H1 (cell line): ENCODE measurements around the gene WWC2. TPM values are rescaled to one million over a fixed set of nuclear protein-coding genes. Genes with fewer than 3 reads are reported as not detected.

Experiments used
- CTCF ChIA-PET: fragments of 300-600 bp; sonication (Branson Sonifier 250); formaldehyde crosslinking; loops from one replicate; lab custom pipeline; 2021; ENCODE audit not compliant: partially characterized antibody; lab: Charles Lee
- POLR2A ChIA-PET: fragments of 300-600 bp; sonication (Branson Sonifier 250); formaldehyde crosslinking; loops from one replicate; lab custom pipeline; 2021; ENCODE audit warnings: inconsistent platforms; ENCODE audit not compliant: partially characterized antibody; lab: Charles Lee
- DNase-seq, 2 experiments: peaks; one replicate each; pipeline versions ENCODE4 v3.0.0 to v3.0.0-alpha.2; 2010 to 2022; ENCODE audit warnings: low spot score in 2 of 2, low read depth in 1 of 2, mixed read lengths in 1 of 2
- FAIRE-seq: peaks from 2 replicates; lab custom pipeline; 2011; peaks lifted over from hg19 to GRCh38; lab: Jason Lieb, UNC
- H2AFZ ChIP-seq: 2 replicates; pipeline ENCODE4 v1.8.1; 2012; ENCODE audit warnings: low read length, inconsistent platforms
- H2AK5ac ChIP-seq: 2 replicates; pipeline ENCODE4 v1.6.1; 2013; ENCODE audit warnings: low read depth, low read length
- H2BK120ac ChIP-seq: replicated peaks from 2 replicates; pipeline ENCODE3; 2013; ENCODE audit warnings: low read depth, low read length, inconsistent platforms
- H2BK12ac ChIP-seq: 2 replicates; pipeline ENCODE4 v1.6.1; 2013; ENCODE audit warnings: low read depth, low read length
- H2BK15ac ChIP-seq: 2 replicates; pipeline ENCODE4 v1.6.1; 2013; ENCODE audit warnings: low read length
- H2BK20ac ChIP-seq: 2 replicates; pipeline ENCODE4 v1.6.1; 2013; ENCODE audit warnings: low read length
- H2BK5ac ChIP-seq: 2 replicates; pipeline ENCODE4 v1.6.1; 2013; ENCODE audit warnings: low read depth, low read length
- H3K14ac ChIP-seq: 2 replicates; pipeline ENCODE4 v1.6.1; 2013; ENCODE audit warnings: inconsistent platforms; ENCODE audit not compliant: insufficient read length
- H3K18ac ChIP-seq: 2 replicates; pipeline ENCODE4 v1.6.1; 2013; ENCODE audit warnings: low read length; ENCODE audit errors: extremely low read depth
- H3K23ac ChIP-seq: 2 replicates; pipeline ENCODE4 v1.6.1; 2013; ENCODE audit warnings: inconsistent platforms; ENCODE audit not compliant: insufficient read length
- H3K23me2 ChIP-seq: 2 replicates; pipeline ENCODE4 v1.6.1; 2013; ENCODE audit warnings: low read depth, low read length
- H3K27ac ChIP-seq: 2 replicates; pipeline ENCODE4 v1.6.1; 2011; ENCODE audit warnings: low read depth, low read length, inconsistent platforms
- H3K27me3 ChIP-seq, 4 experiments: replicated peaks in 1 of 4; 1 replicate in 1 of 4; 2 replicates in 3 of 4; pipeline versions ENCODE4 v1.6.1 to v1.8.1; 2011 to 2013; ENCODE audit warnings: low read length in 3 of 4, mild to moderate bottlenecking in 3 of 4, inconsistent platforms in 2 of 4, mixed read lengths in 2 of 4, moderate library complexity in 1 of 4; ENCODE audit not compliant: control insufficient read depth in 3 of 4, insufficient read depth in 3 of 4; ENCODE audit errors: extremely low read depth in 1 of 4
- H3K36me3 ChIP-seq, 4 experiments: 2 replicates each; pipeline versions ENCODE4 v1.6.1 to v1.8.1; 2011 to 2013; ENCODE audit warnings: mild to moderate bottlenecking in 4 of 4, low read length in 3 of 4, moderate library complexity in 2 of 4, control low read depth in 1 of 4, inconsistent platforms in 1 of 4; ENCODE audit not compliant: insufficient read depth in 4 of 4, control insufficient read depth in 2 of 4
- H3K4ac ChIP-seq: replicated peaks from 2 replicates; pipeline ENCODE3; 2013; ENCODE audit warnings: low read length, low read depth, mixed read lengths, inconsistent platforms; ENCODE audit not compliant: insufficient read length
- H3K4me1 ChIP-seq, 4 experiments: replicated peaks in 1 of 4; 1 replicate in 1 of 4; 2 replicates in 3 of 4; pipeline versions ENCODE4 v1.6.1 to v1.8.1; 2011 to 2013; ENCODE audit warnings: low read length in 3 of 4, inconsistent platforms in 2 of 4, mixed read lengths in 1 of 4; ENCODE audit not compliant: insufficient read depth in 4 of 4, control insufficient read depth in 3 of 4
- H3K4me2 ChIP-seq, 2 experiments: 2 replicates each; pipeline versions ENCODE4 v1.6.1 to v1.8.1; 2011 to 2013; ENCODE audit warnings: low read depth in 2 of 2, low read length in 2 of 2, control low read depth in 1 of 2, inconsistent platforms in 1 of 2, mild to moderate bottlenecking in 1 of 2; ENCODE audit not compliant: insufficient read depth in 1 of 2
- H3K4me3 ChIP-seq, 4 experiments: fragments of 200-600, 300-600 bp in 1 of 4; sonication (generic), shearing (Covaris generic), sonication (Bioruptor Twin) in 1 of 4; 2 replicates each; pipeline versions ENCODE4 v1.5.1 to v1.8.1; 2011 to 2016; ENCODE audit warnings: low read length in 4 of 4, low read depth in 3 of 4, control low read depth in 2 of 4, inconsistent platforms in 2 of 4, mild to moderate bottlenecking in 2 of 4, mixed read lengths in 1 of 4, moderate library complexity in 1 of 4; ENCODE audit not compliant: insufficient read depth in 2 of 4; ENCODE audit errors: extremely low read depth in 1 of 4
- H3K56ac ChIP-seq: replicated peaks from 2 replicates; pipeline ENCODE3; 2013; ENCODE audit warnings: low read depth, mild to moderate bottlenecking, mixed read lengths, low read length, inconsistent platforms; ENCODE audit not compliant: insufficient read length
- H3K79me1 ChIP-seq: 2 replicates; pipeline ENCODE4 v1.6.1; 2013; ENCODE audit warnings: low read depth, low read length, control low read depth
- H3K79me2 ChIP-seq, 2 experiments: 2 replicates each; pipeline versions ENCODE4 v1.6.1 to v1.8.1; 2012 to 2013; ENCODE audit warnings: low read length in 2 of 2, mild to moderate bottlenecking in 2 of 2, inconsistent platforms in 1 of 2; ENCODE audit not compliant: insufficient read depth in 2 of 2, control insufficient read depth in 1 of 2
- H3K9ac ChIP-seq, 4 experiments: replicated peaks in 1 of 4; 1 replicate in 1 of 4; 2 replicates in 3 of 4; pipeline versions ENCODE4 v1.6.1 to v1.8.1; 2011 to 2013; ENCODE audit warnings: low read depth in 3 of 4, low read length in 3 of 4, control low read depth in 2 of 4, mild to moderate bottlenecking in 2 of 4, moderate library complexity in 2 of 4, inconsistent platforms in 1 of 4; ENCODE audit errors: extremely low read depth in 1 of 4
- H3K9me3 ChIP-seq, 2 experiments: 2 replicates each; pipeline versions ENCODE4 v1.6.1 to v1.8.1; 2012 to 2013; ENCODE audit warnings: mild to moderate bottlenecking in 2 of 2, moderate library complexity in 2 of 2, control low read depth in 1 of 2, inconsistent platforms in 1 of 2, low read depth in 1 of 2, low read length in 1 of 2, mixed read lengths in 1 of 2; ENCODE audit not compliant: insufficient read depth in 2 of 2
- H4K20me1 ChIP-seq, 2 experiments: replicated peaks in 1 of 2; 2 replicates each; pipeline versions ENCODE3 to v1.8.1; 2011 to 2013; ENCODE audit warnings: inconsistent platforms in 2 of 2, low read length in 2 of 2, mild to moderate bottlenecking in 1 of 2; ENCODE audit not compliant: insufficient read depth in 2 of 2, control insufficient read depth in 1 of 2
- H4K5ac ChIP-seq: 2 replicates; pipeline ENCODE4 v1.6.1; 2013; ENCODE audit warnings: low read length, low read depth, mixed read lengths, inconsistent platforms; ENCODE audit not compliant: insufficient read length
- H4K8ac ChIP-seq: 2 replicates; pipeline ENCODE4 v1.8.0; 2013; ENCODE audit warnings: mild to moderate bottlenecking, moderate library complexity, low read length, inconsistent platforms; ENCODE audit not compliant: insufficient read depth; ENCODE audit errors: extremely low read depth
- H4K91ac ChIP-seq: replicated peaks from 2 replicates; pipeline ENCODE3; 2013; ENCODE audit warnings: low read length, mixed read lengths, inconsistent platforms; ENCODE audit not compliant: insufficient read length
- BACH1 ChIP-seq: IDR thresholded peaks from 2 replicates; pipeline ENCODE4 v1.6.1; 2012; ENCODE audit warnings: low read length, improper control_type of control experiment
- RAD21 ChIP-seq, 2 experiments: IDR thresholded peaks in 1 of 2; conservative IDR thresholded peaks in 1 of 2; 2 replicates each; pipeline ENCODE4 v1.6.1; 2011; ENCODE audit warnings: low read depth in 2 of 2, low read length in 2 of 2, improper control_type of control experiment in 1 of 2, inconsistent platforms in 1 of 2, mild to moderate bottlenecking in 1 of 2, moderate library complexity in 1 of 2
- SP1 ChIP-seq: IDR thresholded peaks from 2 replicates; pipeline ENCODE4 v1.6.1; 2011; ENCODE audit warnings: low read depth, low read length
- WGBS, 2 experiments: shearing (Covaris generic) in 1 of 2; methylation state at CpG; one replicate each; pipeline versions ENCODE4 v1.1.6 to v1.1.7; 2013 to 2015; ENCODE audit warnings: low lambda C conversion rate in 2 of 2, mixed read lengths in 2 of 2, inconsistent platforms in 1 of 2, low coverage in 1 of 2, missing lambda C conversion rate in 1 of 2; ENCODE audit not compliant: insufficient replicate concordance in 2 of 2, insufficient coverage in 1 of 2, insufficient read length in 1 of 2; ENCODE audit errors: extremely low coverage in 1 of 2, missing lambda C conversion rate in 1 of 2; 5-methylcytosine and 5-hydroxymethylcytosine counted together
- polyA plus RNA-seq, 7 experiments: library from polyadenylated mRNA; depleted of rRNA in 3 of 7; stranded (reverse) in 5 of 7; unstranded in 2 of 7; fragments of >200 nt in 5 of 7; fragments of 200-250 nt in 2 of 7; gene quantifications; 1 replicate in 5 of 7; 2 replicates in 1 of 7; 4 replicates in 1 of 7; pipeline versions ENCODE4 v1.2.1 to v1.2.3, GENCODE V29; 2011 to 2013; ENCODE audit warnings: missing spikeins in 2 of 7, mixed read lengths in 2 of 7
- total RNA-seq: library from RNA; stranded (reverse); fragmentation: NEBNext Ultra II Directional; extraction: Animal tissue kit (Norgen Biotek cat#: 25700); gene quantifications from 2 replicates; pipeline ENCODE4 v1.2.1, GENCODE V29; 2021

Gene WWC2
- total and polyA plus RNA-seq, 2 of the 8 experiments (the other 6 are each of a cell fraction or from before 2014, with no cell fraction given) = 17.6 to 135 TPM

- Histone ChIP-seq H2BK5ac (no peak overlapping the region), H3K14ac (no peak overlapping the region), H3K4me1 (no peaks in the 10 kb centered on the region), H3K79me1 (no peaks in the 10 kb centered on the region; the same call in 1 of the 2 replicates), H3K56ac (no peak overlapping the region), H3K79me2 (no peaks in the 10 kb centered on the region), H2BK20ac (no peak overlapping the region), H2AK5ac (no peak overlapping the region), H4K20me1 (no peaks in the 10 kb centered on the region), H3K27me3 (no peaks in the 10 kb centered on the region), H3K4ac (no peak overlapping the region), H2BK12ac (no peak overlapping the region), H3K23ac (no peak overlapping the region), H2BK15ac (no peak overlapping the region), H3K9me3 (no peaks in the 10 kb centered on the region), H2BK120ac (no peak overlapping the region), H4K8ac (no peak overlapping the region), H3K4me3 (no peak overlapping the region), H3K18ac (no peak overlapping the region), H3K23me2 (no peaks in the 10 kb centered on the region), H3K36me3 (peaks cover 9 to 68% (median 39%) of the 10 kb centered on the region in 4 experiments; a peak in 7 of 8 replicates), H4K5ac (no peak overlapping the region), H3K27ac (no peak overlapping the region), H4K91ac (no peak overlapping the region), H3K9ac (no peak overlapping the region), H3K4me2 (no peak overlapping the region), H2AFZ (no peak overlapping the region)
- 91% methylated on average over 2 of the region's 2 CpGs; no CpG with 5 or more reads in 1 of the 2 experiments for WGBS, 2 experiments
- no peak for FAIRE-seq
- no peak for DNase-seq
- POLR2A ChIA-PET = interaction anchor here (2.2 kb wide), 1 partner anchor 152 kb away, joined by 17 read pairs; the partner anchor contains the start of gene WWC2
- CTCF ChIA-PET = interaction anchor here (0.6 to 6.6 kb wide), 21 partner anchors 9 to 324 kb away, joined by 3 to 52 read pairs (median 5); partner anchors contain the start of gene WWC2
- no peak for TF ChIP-seq SP1
- no peak for TF ChIP-seq BACH1
- no peak for TF ChIP-seq RAD21 (IDR thresholded peaks at IDR 0.05 in 1 of 2, conservative IDR thresholded peaks at IDR 0.05 in 1 of 2; ENCODE audit: low read depth in 2 of 2, low read length in 2 of 2)
These were observed 151.8 kb downstream of the WWC2 start for GRCh38 chr4:183250831-183251230.
